GM12878 (cell line): ENCODE measurements around the gene NUDCD2. TPM values are rescaled to one million over a fixed set of nuclear protein-coding genes. Genes with fewer than 3 reads are reported as not detected.

Source experiments
- ATAC-seq: fragments of 200-7000 bp; cut with Tn5 transposase; 3 replicates; pipeline ENCODE4 v1.9.1; 2020; ENCODE audit warnings: mild to moderate bottlenecking, moderate library complexity
- BruUV-seq: library from RNA; stranded (reverse); fragments of 400-500 nt; replicated peaks from 2 replicates; lab custom pipeline; 2021; lab: Mats Ljungman, UMichigan
- CTCF ChIA-PET: fragments of 300-600 bp; sonication (Branson Sonifier 250); formaldehyde crosslinking; extraction: SDS; loops from one replicate; lab custom pipeline; 2021; ENCODE audit warnings: inconsistent platforms; lab: Yijun Ruan, JAX
- POLR2A ChIA-PET: fragments of 350-600 bp; formaldehyde crosslinking; extraction: SDS; loops from one replicate; lab custom pipeline; 2021; ENCODE audit warnings: inconsistent platforms; lab: Charles Lee
- RAD21 ChIA-PET: fragments of 300-600 bp; sonication (Branson Sonifier 250); formaldehyde crosslinking; loops from one replicate; lab custom pipeline; 2023; ENCODE audit warnings: antibody characterized with exemption; ENCODE audit not compliant: unreplicated experiment; lab: Charles Lee
- SMC1A ChIA-PET: fragments of 300-600 bp; sonication (Branson Sonifier 250); formaldehyde crosslinking; loops from one replicate; lab custom pipeline; 2023; ENCODE audit not compliant: unreplicated experiment, uncharacterized antibody; lab: Charles Lee
- DNase-seq: peaks from one replicate; pipeline ENCODE4 v3.0.0-alpha.2; 2011; ENCODE audit warnings: low read depth, low spot score
- FAIRE-seq: peaks from 3 replicates; lab custom pipeline; 2011; peaks lifted over from hg19 to GRCh38; lab: Jason Lieb, UNC
- H2AFZ ChIP-seq: 2 replicates; pipeline ENCODE4 v1.6.0; 2011; ENCODE audit warnings: low read depth, low read length, control low read depth; ENCODE audit not compliant: control insufficient read depth
- H3K27ac ChIP-seq: 2 replicates; pipeline ENCODE4 v1.5.1; 2011; ENCODE audit warnings: control low read depth; ENCODE audit not compliant: control insufficient read depth, insufficient read depth
- H3K27me3 ChIP-seq, 2 experiments: replicated peaks in 1 of 2; 2 replicates each; pipeline versions ENCODE4 v1.6.0 to v1.6.1; 2011; ENCODE audit warnings: low read length in 1 of 2; ENCODE audit not compliant: control insufficient read depth in 2 of 2, insufficient read depth in 2 of 2
- H3K36me3 ChIP-seq, 2 experiments: 2 replicates each; pipeline ENCODE4 v1.5.1; 2011; ENCODE audit warnings: low read length in 1 of 2; ENCODE audit not compliant: control insufficient read depth in 2 of 2, insufficient read depth in 2 of 2
- H3K4me1 ChIP-seq: 2 replicates; pipeline ENCODE4 v1.6.1; 2011; ENCODE audit warnings: mild to moderate bottlenecking, low read length, moderate library complexity, mixed read lengths; ENCODE audit not compliant: control insufficient read depth, insufficient read depth
- H3K4me2 ChIP-seq: 2 replicates; pipeline ENCODE4 v1.6.0; 2011; ENCODE audit warnings: control low read depth; ENCODE audit not compliant: control insufficient read depth, insufficient read depth
- H3K4me3 ChIP-seq: fragments of 200-600 bp; sonication (generic); 2 replicates; pipeline ENCODE4 v1.5.1; 2016
- H3K79me2 ChIP-seq: 2 replicates; pipeline ENCODE4 v1.6.0; 2011; ENCODE audit warnings: low read length; ENCODE audit not compliant: control insufficient read depth, insufficient read depth
- H3K9ac ChIP-seq: 2 replicates; pipeline ENCODE4 v1.8.0; 2011; ENCODE audit warnings: low read length, control low read depth, mixed read lengths; ENCODE audit not compliant: control insufficient read depth, insufficient read depth
- H3K9me3 ChIP-seq: replicated peaks from 3 replicates; pipeline ENCODE4 v1.5.1; 2011; ENCODE audit warnings: mild to moderate bottlenecking, low read length; ENCODE audit not compliant: control insufficient read depth, insufficient read depth
- H4K20me1 ChIP-seq: 2 replicates; pipeline ENCODE4 v1.6.0; 2011; ENCODE audit not compliant: control insufficient read depth, insufficient read depth
- GATAD2B ChIP-seq: fragments of 450-650 bp; conservative IDR thresholded peaks from 2 replicates; pipeline ENCODE4 v1.6.1; 2017; ENCODE audit warnings: low read depth, mild to moderate bottlenecking, moderate library complexity
- PML ChIP-seq: IDR thresholded peaks from 2 replicates; pipeline ENCODE4 v1.6.1; 2012; ENCODE audit warnings: low read length, inconsistent platforms
- RELA ChIP-seq: fragments of 450-650 bp; IDR thresholded peaks from 2 replicates; pipeline ENCODE4 v1.8.0; 2014; ENCODE audit warnings: borderline replicate concordance; ENCODE audit not compliant: partially characterized antibody
- SREBF2 ChIP-seq: IDR thresholded peaks from 2 replicates; pipeline ENCODE4 v1.6.1; 2012; ENCODE audit warnings: mild to moderate bottlenecking, low read length
- STAT1 ChIP-seq: fragments of 450-650 bp; conservative IDR thresholded peaks from 2 replicates; pipeline ENCODE4 v1.6.1; 2014; ENCODE audit warnings: antibody characterized with exemption, mild to moderate bottlenecking
- ZNF622 ChIP-seq: fragments of 450-650 bp; IDR thresholded peaks from 2 replicates; pipeline ENCODE4 v1.6.1; 2017; ENCODE audit warnings: mild to moderate bottlenecking, inconsistent platforms
- WGBS: methylation state at CpG from one replicate; pipeline ENCODE4 v1.1.6; 2016; ENCODE audit warnings: low lambda C conversion rate; ENCODE audit not compliant: insufficient replicate concordance, insufficient coverage; ENCODE audit errors: missing lambda C conversion rate; 5-methylcytosine and 5-hydroxymethylcytosine counted together
- in situ Hi-C: fragments of 300-500 bp; cut with MboI; formaldehyde crosslinking; loops from 9 replicates; pipeline ENCODE4 v1.14.3; 2018; ENCODE audit warnings: mixed read lengths
- intact Hi-C: fragments of 100-400 bp; cut with micrococcal nuclease; formaldehyde crosslinking; loops from one replicate; pipeline ENCODE4 v1.14.2; 2022; ENCODE audit not compliant: unreplicated experiment
- polyA plus RNA-seq, 11 experiments: library from polyadenylated mRNA; depleted of rRNA in 4 of 11; unstranded in 6 of 11; stranded (reverse) in 5 of 11; fragments of >200 nt; fragmentation: Nextera tagmentation in 4 of 11; fragmentation: Illumina TruSeq in 1 of 11; extraction: Ambion mirVana in 4 of 11; extraction: Trizol in 1 of 11; gene quantifications; 1 replicate in 1 of 11; 2 replicates in 10 of 11; pipeline versions ENCODE4 v1.2.1 to v1.2.3, GENCODE V29; 2011 to 2016; ENCODE audit warnings: inconsistent platforms in 2 of 11, missing spikeins in 2 of 11, low read depth in 1 of 11
- total RNA-seq, 4 experiments: library from RNA; depleted of rRNA in 3 of 4; stranded (reverse); fragments of >200 nt in 3 of 4; fragmentation: Illumina TruSeq in 1 of 4; extraction: Trizol in 1 of 4; gene quantifications; 2 replicates each; pipeline versions ENCODE4 v1.2.1 to v1.2.3, GENCODE V29; 2013 to 2021

NUDCD2 gene
- total and polyA plus RNA-seq, 10 of the 15 experiments (the other 5 are each of a cell fraction or from before 2014, with no cell fraction given), result 9.1 to 133 (median 24.6) TPM

DNA sequence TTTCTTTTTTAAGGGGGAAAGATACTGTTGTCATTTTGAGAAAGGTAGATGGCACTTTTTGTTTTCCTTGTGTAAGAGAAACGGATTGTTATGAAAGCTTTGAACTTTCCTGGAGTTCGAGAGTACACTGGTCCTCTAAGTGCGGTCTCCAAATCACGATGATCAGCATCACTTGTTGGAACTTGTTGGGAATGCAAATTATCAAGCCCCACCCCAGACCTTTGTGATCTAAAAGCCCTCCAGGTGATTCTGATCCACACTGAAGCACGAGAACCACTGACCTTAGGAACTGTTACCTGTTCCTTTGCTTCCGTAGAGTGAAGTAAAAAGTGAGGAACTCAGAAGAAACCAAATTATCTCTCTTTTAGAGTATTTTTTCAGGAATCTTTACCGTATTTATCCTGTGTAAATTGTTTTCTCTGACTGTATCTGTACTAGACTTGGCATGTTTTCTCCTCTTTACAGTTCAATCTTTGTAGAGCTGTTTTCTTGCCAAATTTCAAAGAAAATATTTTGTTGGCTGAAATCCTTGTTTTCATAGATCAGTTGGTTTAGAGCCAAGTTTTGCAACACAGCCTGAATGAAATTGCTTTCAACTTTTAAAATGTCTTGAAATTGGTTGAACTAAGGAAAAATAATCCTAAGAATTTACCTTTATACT lies 49.5 kb upstream of the NUDCD2 start:
- Histone ChIP-seq H3K27ac (peak overlapping the region; percentile 43; the same call in 1 of the 2 replicates), H3K9ac (peak overlapping the region; percentile 32), H3K27me3 (no peaks in the 10 kb centered on the region), H4K20me1 (peaks cover 2% of the 10 kb centered on the region; the same call in 1 of the 2 replicates), H3K4me3 (peak overlapping the region; percentile 66; the same call in 1 of the 2 replicates), H3K9me3 (no peaks in the 10 kb centered on the region), H3K36me3 (peaks cover 1 to 12% of the 10 kb centered on the region in 2 experiments; a peak in 2 of 4 replicates), H3K79me2 (peaks cover 67% of the 10 kb centered on the region), H3K4me1 (peaks cover 3% of the 10 kb centered on the region; the same call in 1 of the 2 replicates), H2AFZ (no peak overlapping the region; the same call in 1 of the 2 replicates), H3K4me2 (peak overlapping the region; percentile 56)
- WGBS, result 96% methylated on average over 7 of the region's 7 CpGs
- BruUV-seq, result no TSS peak
- ATAC-seq (no peak), FAIRE-seq (no peak), DNase-seq (no peak)
- intact Hi-C loops (loop anchor here (5.0 kb wide), 1 partner anchor 412 kb away; no protein-coding TSS in a partner anchor), in situ Hi-C loops (no loop called here)
- ChIA-PET CTCF (no interaction called here), POLR2A (interaction anchor here (0.5 to 3.3 kb wide), 8 partner anchors 27 to 482 kb away, joined by 3 to 45 read pairs (median 4); partner anchors contain the start of genes HMMR and NUDCD2), RAD21 (interaction anchor here (0.7 to 2.7 kb wide), 2 partner anchors 36 to 1325 kb away, joined by 3 to 7 read pairs; no protein-coding TSS in a partner anchor), SMC1A (interaction anchor here (0.6 to 2.8 kb wide), 7 partner anchors 20 to 1629 kb away, joined by 3 to 8 read pairs (median 4); no protein-coding TSS in a partner anchor)
- TF ChIP-seq PML, result no peak
- no peak for TF ChIP-seq SREBF2
- TF ChIP-seq RELA, result no peak
- no peak for TF ChIP-seq GATAD2B
- TF ChIP-seq ZNF622, result no peak
- no peak for TF ChIP-seq STAT1
